CD8-positive, alpha-beta memory T cell (primary cell): ENCODE data around the gene NTF3. TPM values are rescaled to one million over a fixed set of nuclear protein-coding genes. Genes with fewer than 3 reads are reported as not detected.

Source experiments
- CTCF ChIA-PET: fragments of 350-600 bp; sonication (Branson Sonifier 250); formaldehyde crosslinking; loops from one replicate; lab custom pipeline; 2021; ENCODE audit warnings: antibody characterized with exemption; lab: Charles Lee
- POLR2A ChIA-PET: fragments of 350-600 bp; sonication (Branson Sonifier 250); formaldehyde crosslinking; loops from one replicate; lab custom pipeline; 2021; ENCODE audit warnings: antibody characterized with exemption; lab: Charles Lee
- DNase-seq, 5 donors: peaks; one replicate each; pipeline versions ENCODE4 v3.0.0 to v3.0.0-alpha.2; 2020 to 2022; ENCODE audit warnings: mixed read lengths in 1 of 5
- H3K27ac ChIP-seq: one replicate; pipeline ENCODE4 v1.7.0; 2013; ENCODE audit warnings: low read depth, mild to moderate bottlenecking, low read length, moderate library complexity
- H3K27me3 ChIP-seq: 2 replicates; pipeline ENCODE4 v1.7.0; 2013; ENCODE audit warnings: low read length, mild to moderate bottlenecking; ENCODE audit not compliant: insufficient read depth, poor library complexity, severe bottlenecking
- H3K36me3 ChIP-seq: 2 replicates; pipeline ENCODE4 v1.7.0; 2013; ENCODE audit warnings: mild to moderate bottlenecking, low read length, moderate library complexity; ENCODE audit not compliant: insufficient read depth
- H3K4me1 ChIP-seq: 2 replicates; pipeline ENCODE4 v1.7.0; 2013; ENCODE audit warnings: mild to moderate bottlenecking, low read length, moderate library complexity; ENCODE audit not compliant: insufficient read depth
- H3K4me3 ChIP-seq: 2 replicates; pipeline ENCODE4 v1.7.0; 2013; ENCODE audit warnings: mild to moderate bottlenecking, low read length
- H3K9me3 ChIP-seq: 2 replicates; pipeline ENCODE4 v1.7.0; 2013; ENCODE audit warnings: mild to moderate bottlenecking, low read length
- H3K27ac Mint-ChIP-seq, 8 donors: one replicate each; pipeline ENCODE4 v1.8.0; 2020 to 2021; ENCODE audit warnings: mixed read lengths in 8 of 8, mild to moderate bottlenecking in 6 of 8, inconsistent platforms in 3 of 8, moderate library complexity in 3 of 8
- H3K27me3 Mint-ChIP-seq, 2 donors: one replicate each; pipeline ENCODE4 v1.8.0; 2020 to 2021; ENCODE audit warnings: mixed read lengths in 2 of 2, mild to moderate bottlenecking in 1 of 2, moderate library complexity in 1 of 2
- H3K36me3 Mint-ChIP-seq, 3 donors: one replicate each; pipeline ENCODE4 v1.8.0; 2020 to 2021; ENCODE audit warnings: mixed read lengths in 3 of 3, inconsistent platforms in 1 of 3, mild to moderate bottlenecking in 1 of 3
- H3K4me1 Mint-ChIP-seq, 3 donors: one replicate each; pipeline ENCODE4 v1.8.0; 2020 to 2021; ENCODE audit warnings: mixed read lengths in 3 of 3, inconsistent platforms in 1 of 3, mild to moderate bottlenecking in 1 of 3
- H3K4me3 Mint-ChIP-seq, 7 donors: one replicate each; pipeline ENCODE4 v1.8.0; 2020 to 2021; ENCODE audit warnings: mixed read lengths in 7 of 7, mild to moderate bottlenecking in 6 of 7, moderate library complexity in 4 of 7, inconsistent platforms in 2 of 7
- H3K9me3 Mint-ChIP-seq, 5 donors: one replicate each; pipeline ENCODE4 v1.8.0; 2020 to 2022; ENCODE audit warnings: mixed read lengths in 5 of 5, mild to moderate bottlenecking in 3 of 5, moderate library complexity in 2 of 5, inconsistent platforms in 1 of 5
- polyA plus RNA-seq: library from polyadenylated mRNA; unstranded; fragments of 300-500 nt; fragmentation: Illumina TruSeq; gene quantifications from one replicate; pipeline ENCODE4 v1.2.3, GENCODE V29; 2021
- total RNA-seq, 2 experiments: library from RNA; stranded (reverse); gene quantifications; one replicate each; pipeline ENCODE4 v1.2.3, GENCODE V29; 2021

The NTF3 gene
- total and polyA plus RNA-seq, 3 experiments from 2014 or later = not detected

DNA sequence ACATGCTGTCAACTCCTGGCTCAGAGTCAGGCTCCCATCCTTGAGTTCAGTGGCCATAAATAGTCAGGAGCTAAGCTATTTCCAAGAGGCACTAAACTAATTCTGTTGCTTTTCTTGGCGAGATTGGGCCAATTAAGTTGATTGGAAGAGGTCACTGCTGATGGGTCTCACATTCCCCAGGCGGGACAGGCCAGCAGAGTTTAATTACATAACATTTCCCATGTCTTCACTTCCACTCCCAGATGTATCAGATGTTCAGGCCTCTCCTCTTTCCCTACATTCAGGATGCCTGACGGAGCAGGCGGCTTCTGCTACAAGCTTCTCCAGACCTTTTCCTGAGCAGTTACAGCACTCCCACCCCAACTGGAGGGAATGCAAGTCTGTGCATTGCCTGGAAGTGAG, 5.3 kb downstream of the NTF3 start:
- POLR2A ChIA-PET = no interaction called here
- Mint-ChIP-seq H3K27ac (no peak overlapping the region), H3K36me3 (no peaks in the 10 kb centered on the region), H3K27me3 (peaks cover 12 to 14% of the 10 kb centered on the region in 2 donors), H3K4me1 (no peaks in the 10 kb centered on the region), H3K9me3 (peaks cover 0 to 4% (median 0%) of the 10 kb centered on the region in 5 donors), H3K4me3 (no peak overlapping the region)
- no peaks in the 10 kb centered on the region for H3K36me3 ChIP-seq
- CTCF ChIA-PET = no interaction called here
- H3K27ac ChIP-seq = no peak overlapping the region
- H3K9me3 ChIP-seq = no peaks in the 10 kb centered on the region
- H3K4me3 ChIP-seq = no peak overlapping the region
- no peaks in the 10 kb centered on the region for H3K4me1 ChIP-seq
- no peak for DNase-seq
- H3K27me3 ChIP-seq = peaks cover 9% of the 10 kb centered on the region

- POLR2A ChIA-PET = no interaction called here
Observed at GRCh38 chr12:5437589-5437988, 5.7 kb downstream of the NTF3 start.

DNA sequence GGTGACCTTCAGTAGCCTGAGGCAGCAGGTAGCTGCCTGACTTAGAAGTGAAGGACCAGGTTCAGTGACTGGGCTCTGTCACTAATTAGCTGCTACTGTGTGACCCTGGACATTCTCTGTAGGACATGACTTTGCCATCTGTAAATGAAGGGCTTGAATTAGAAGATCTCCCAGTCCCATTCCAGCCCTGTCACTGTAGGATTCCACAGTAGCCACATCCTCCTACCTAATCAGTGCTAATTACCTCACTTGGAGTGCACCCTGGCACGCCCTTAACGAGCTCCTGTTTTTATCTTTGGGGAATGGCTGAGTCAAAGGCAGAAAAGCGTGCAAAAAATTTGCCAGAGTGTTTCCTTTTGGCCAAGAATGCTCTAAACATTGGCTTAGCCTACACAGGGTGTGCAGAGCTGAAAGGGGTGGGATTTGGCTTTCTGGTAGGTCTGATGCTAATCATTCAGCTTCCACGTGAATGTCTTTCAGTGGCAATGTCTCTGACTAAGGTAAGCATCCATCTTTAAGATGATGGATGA, 6.8 kb downstream of the NTF3 start:
- peaks cover 0 to 3% (median 0%) of the 10 kb centered on the region in 5 donors for H3K9me3 Mint-ChIP-seq
- H3K27ac Mint-ChIP-seq = no peak overlapping the region
- no peak overlapping the region for H3K4me3 Mint-ChIP-seq
- no peak overlapping the region for H3K4me3 ChIP-seq
- no peaks in the 10 kb centered on the region for H3K36me3 Mint-ChIP-seq
- H3K9me3 ChIP-seq = no peaks in the 10 kb centered on the region
- peaks cover 9% of the 10 kb centered on the region for H3K27me3 ChIP-seq
- no peaks in the 10 kb centered on the region for H3K4me1 ChIP-seq
- no peaks in the 10 kb centered on the region for H3K4me1 Mint-ChIP-seq
- DNase-seq = no peak
- peaks cover 5 to 10% of the 10 kb centered on the region in 2 donors for H3K27me3 Mint-ChIP-seq
- H3K36me3 ChIP-seq = no peaks in the 10 kb centered on the region
- ChIA-PET POLR2A (no interaction called here), CTCF (no interaction called here)
- no peak overlapping the region for H3K27ac ChIP-seq

More at GRCh38 chr12:5437589-5437988, 5.7 kb downstream of the NTF3 start:
- H3K36me3 Mint-ChIP-seq = no peaks in the 10 kb centered on the region
- peaks cover 0 to 4% (median 0%) of the 10 kb centered on the region in 5 donors for H3K9me3 Mint-ChIP-seq
- Histone ChIP-seq H3K27me3 (peaks cover 9% of the 10 kb centered on the region), H3K4me1 (no peaks in the 10 kb centered on the region), H3K9me3 (no peaks in the 10 kb centered on the region), H3K4me3 (no peak overlapping the region), H3K36me3 (no peaks in the 10 kb centered on the region), H3K27ac (no peak overlapping the region)
- H3K4me3 Mint-ChIP-seq = no peak overlapping the region
- peak overlapping the region in 1 of 8 donors; percentile 65 for H3K27ac Mint-ChIP-seq
- H3K4me1 Mint-ChIP-seq = no peaks in the 10 kb centered on the region
- H3K27me3 Mint-ChIP-seq = peaks cover 8 to 11% of the 10 kb centered on the region in 2 donors
- CTCF ChIA-PET = no interaction called here
- DNase-seq = no peak

DNA sequence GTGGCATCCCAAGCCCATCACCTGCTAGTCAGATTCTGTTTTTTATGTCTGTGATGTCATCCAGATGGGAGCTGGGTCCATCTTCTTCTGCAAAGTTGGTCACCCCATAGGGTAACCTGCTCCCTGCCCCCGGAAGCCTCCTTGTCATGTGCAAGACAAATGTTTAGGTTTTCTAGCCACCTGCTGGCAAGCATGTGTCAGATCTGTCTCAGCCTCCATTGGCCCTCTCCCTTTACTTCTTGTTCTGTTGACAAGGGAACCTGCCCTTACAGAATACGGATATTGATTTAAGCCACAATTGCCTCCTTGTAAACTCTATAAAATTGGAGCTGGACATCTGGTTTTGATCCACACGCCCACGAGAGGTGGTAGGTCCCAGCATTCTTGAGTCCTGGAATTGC, 7.5 kb downstream of the NTF3 start:
- no peaks in the 10 kb centered on the region for H3K36me3 Mint-ChIP-seq
- H3K27me3 Mint-ChIP-seq = peaks cover 5 to 10% of the 10 kb centered on the region in 2 donors
- CTCF ChIA-PET = no interaction called here
- POLR2A ChIA-PET = no interaction called here
- H3K27ac Mint-ChIP-seq = no peak overlapping the region
- Histone ChIP-seq H3K9me3 (no peaks in the 10 kb centered on the region), H3K4me1 (no peaks in the 10 kb centered on the region), H3K4me3 (no peak overlapping the region), H3K27me3 (peaks cover 5% of the 10 kb centered on the region), H3K27ac (no peak overlapping the region), H3K36me3 (no peaks in the 10 kb centered on the region)
- peaks cover 0 to 3% (median 0%) of the 10 kb centered on the region in 5 donors for H3K9me3 Mint-ChIP-seq
- H3K4me1 Mint-ChIP-seq = no peaks in the 10 kb centered on the region
- H3K4me3 Mint-ChIP-seq = no peak overlapping the region
- DNase-seq = no peak

GRCh38 chr12:5439788-5440300, 7.9 kb downstream of the NTF3 start:
- Histone ChIP-seq H3K9me3 (no peaks in the 10 kb centered on the region), H3K27me3 (peaks cover 2% of the 10 kb centered on the region), H3K36me3 (no peaks in the 10 kb centered on the region), H3K4me3 (no peak overlapping the region), H3K27ac (no peak overlapping the region), H3K4me1 (no peaks in the 10 kb centered on the region)
- no peaks in the 10 kb centered on the region for H3K36me3 Mint-ChIP-seq
- ChIA-PET POLR2A (no interaction called here), CTCF (no interaction called here)
- peaks cover 7 to 15% of the 10 kb centered on the region in 2 donors for H3K27me3 Mint-ChIP-seq
- peaks cover 0 to 3% (median 0%) of the 10 kb centered on the region in 5 donors for H3K9me3 Mint-ChIP-seq
- H3K27ac Mint-ChIP-seq = no peak overlapping the region
- H3K4me3 Mint-ChIP-seq = no peak overlapping the region
- DNase-seq = no peak
- H3K4me1 Mint-ChIP-seq = no peaks in the 10 kb centered on the region

DNA sequence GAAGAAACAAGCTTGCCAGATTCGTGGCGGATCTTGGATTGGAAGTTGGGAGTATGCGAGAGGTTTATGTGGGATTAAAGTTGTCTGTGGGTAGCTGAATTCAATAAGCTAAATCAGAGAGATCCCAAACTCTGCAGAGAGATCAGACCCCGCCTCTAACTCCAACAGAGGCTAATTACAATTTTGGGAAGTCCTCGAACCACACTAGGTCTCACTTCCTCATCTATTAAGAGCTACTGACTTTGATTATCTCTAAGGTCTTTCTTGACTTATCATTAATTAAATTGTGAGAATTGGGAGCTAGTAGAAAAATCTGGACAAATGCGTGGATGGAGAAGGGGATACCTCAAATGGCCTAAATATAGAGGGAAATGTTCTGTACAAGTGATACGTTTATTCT, 9.1 kb downstream of the NTF3 start:
- DNase-seq = no peak
- Mint-ChIP-seq H3K27ac (no peak overlapping the region), H3K4me3 (no peak overlapping the region), H3K9me3 (peaks cover 0 to 3% (median 0%) of the 10 kb centered on the region in 5 donors), H3K4me1 (no peaks in the 10 kb centered on the region), H3K36me3 (no peaks in the 10 kb centered on the region), H3K27me3 (peaks cover 7 to 17% of the 10 kb centered on the region in 2 donors)
- no peak overlapping the region for H3K27ac ChIP-seq
- no peaks in the 10 kb centered on the region for H3K9me3 ChIP-seq
- no peaks in the 10 kb centered on the region for H3K27me3 ChIP-seq
- no peaks in the 10 kb centered on the region for H3K4me1 ChIP-seq
- no peaks in the 10 kb centered on the region for H3K36me3 ChIP-seq
- H3K4me3 ChIP-seq = no peak overlapping the region
- CTCF ChIA-PET = no interaction called here
- POLR2A ChIA-PET = no interaction called here

- Mint-ChIP-seq H3K27ac (no peak overlapping the region), H3K9me3 (peaks cover 0 to 3% (median 0%) of the 10 kb centered on the region in 5 donors), H3K4me3 (no peak overlapping the region), H3K4me1 (no peaks in the 10 kb centered on the region), H3K36me3 (no peaks in the 10 kb centered on the region), H3K27me3 (peaks cover 7 to 17% of the 10 kb centered on the region in 2 donors)
- no peak for DNase-seq
- H3K36me3 ChIP-seq = no peaks in the 10 kb centered on the region
- no peaks in the 10 kb centered on the region for H3K9me3 ChIP-seq
- ChIA-PET POLR2A (no interaction called here), CTCF (no interaction called here)
- no peak overlapping the region for H3K4me3 ChIP-seq
- no peaks in the 10 kb centered on the region for H3K27me3 ChIP-seq
- no peak overlapping the region for H3K27ac ChIP-seq
- no peaks in the 10 kb centered on the region for H3K4me1 ChIP-seq
Observed at GRCh38 chr12:5441497-5442236, 9.8 kb downstream of the NTF3 start.

- DNase-seq = no peak
- Histone ChIP-seq H3K36me3 (no peaks in the 10 kb centered on the region), H3K9me3 (no peaks in the 10 kb centered on the region), H3K27ac (no peak overlapping the region), H3K27me3 (no peaks in the 10 kb centered on the region), H3K4me3 (no peak overlapping the region), H3K4me1 (no peaks in the 10 kb centered on the region)
- peaks cover 0 to 3% (median 0%) of the 10 kb centered on the region in 5 donors for H3K9me3 Mint-ChIP-seq
- H3K4me3 Mint-ChIP-seq = no peak overlapping the region
- H3K4me1 Mint-ChIP-seq = no peaks in the 10 kb centered on the region
- H3K27ac Mint-ChIP-seq = no peak overlapping the region
- POLR2A ChIA-PET = no interaction called here
- H3K36me3 Mint-ChIP-seq = no peaks in the 10 kb centered on the region
- CTCF ChIA-PET = no interaction called here
- H3K27me3 Mint-ChIP-seq = peaks cover 7 to 17% of the 10 kb centered on the region in 2 donors
Observed at GRCh38 chr12:5442251-5443006, 10.5 kb downstream of the NTF3 start.
